ENCODE measurements around the gene TLN1.

TLN1 gene

DNA sequence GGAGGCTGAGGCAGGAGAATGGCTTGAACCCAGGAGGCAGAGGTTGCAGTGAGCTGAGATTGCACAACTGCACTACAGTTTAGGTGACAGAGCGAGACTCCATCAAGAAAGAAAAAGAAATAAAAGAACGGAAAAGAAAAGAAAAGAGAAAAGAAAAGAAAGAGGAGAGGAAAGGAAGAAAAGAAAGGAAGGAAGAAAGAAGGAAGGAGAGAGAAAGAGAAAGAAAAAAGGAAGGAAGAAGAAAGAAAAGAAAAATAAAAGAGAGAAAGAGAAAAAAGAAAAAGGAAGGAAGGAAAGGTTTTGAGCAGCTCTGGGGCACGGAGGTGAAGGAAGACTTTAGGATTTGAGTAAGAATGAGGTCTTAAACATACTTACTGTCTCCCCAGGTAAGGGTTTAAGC, 18.4 kb downstream of the TLN1 start:
- H2AFZ ChIP-seq (ENCODE audit: low read length) = no peak overlapping the region
- peaks cover 2% of the 10 kb centered on the region; the same call in 1 of the 2 replicates for H3K36me3 ChIP-seq (replicated peaks; ENCODE audit: insufficient read depth, low read length)
- H3K4me3 ChIP-seq (ENCODE audit: low read length) = no peak overlapping the region
- H3K9me3 ChIP-seq (replicated peaks; ENCODE audit: insufficient read depth, low read length) = no peaks in the 10 kb centered on the region
- no peaks in the 10 kb centered on the region for H3K27me3 ChIP-seq (replicated peaks; ENCODE audit: insufficient read depth, low read length)
- no peak overlapping the region for H3K4me2 ChIP-seq (ENCODE audit: low read depth, low read length)
- no peaks in the 10 kb centered on the region for H4K20me1 ChIP-seq (ENCODE audit: insufficient read depth, low read length)
- H3K27ac ChIP-seq (ENCODE audit: low read length) = no peak overlapping the region
- TF ChIP-seq, protein P1, sequence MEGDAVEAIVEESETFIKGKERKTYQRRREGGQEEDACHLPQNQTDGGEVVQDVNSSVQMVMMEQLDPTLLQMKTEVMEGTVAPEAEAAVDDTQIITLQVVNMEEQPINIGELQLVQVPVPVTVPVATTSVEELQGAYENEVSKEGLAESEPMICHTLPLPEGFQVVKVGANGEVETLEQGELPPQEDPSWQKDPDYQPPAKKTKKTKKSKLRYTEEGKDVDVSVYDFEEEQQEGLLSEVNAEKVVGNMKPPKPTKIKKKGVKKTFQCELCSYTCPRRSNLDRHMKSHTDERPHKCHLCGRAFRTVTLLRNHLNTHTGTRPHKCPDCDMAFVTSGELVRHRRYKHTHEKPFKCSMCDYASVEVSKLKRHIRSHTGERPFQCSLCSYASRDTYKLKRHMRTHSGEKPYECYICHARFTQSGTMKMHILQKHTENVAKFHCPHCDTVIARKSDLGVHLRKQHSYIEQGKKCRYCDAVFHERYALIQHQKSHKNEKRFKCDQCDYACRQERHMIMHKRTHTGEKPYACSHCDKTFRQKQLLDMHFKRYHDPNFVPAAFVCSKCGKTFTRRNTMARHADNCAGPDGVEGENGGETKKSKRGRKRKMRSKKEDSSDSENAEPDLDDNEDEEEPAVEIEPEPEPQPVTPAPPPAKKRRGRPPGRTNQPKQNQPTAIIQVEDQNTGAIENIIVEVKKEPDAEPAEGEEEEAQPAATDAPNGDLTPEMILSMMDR (IDR thresholded peaks at IDR 0.05; ENCODE audit: low read length) = no peak
- no peak for TF ChIP-seq EZH2 (optimal IDR thresholded peaks at IDR 0.05; ENCODE audit: low read depth, low read length)
- no peak for TF ChIP-seq EZH2phosphoT487 (IDR thresholded peaks at IDR 0.05; ENCODE audit: low read length)
- no peaks in the 10 kb centered on the region for H3F3A ChIP-seq (ENCODE audit: insufficient read depth, low read length)
- H3K79me2 ChIP-seq (ENCODE audit: low read length) = no peaks in the 10 kb centered on the region
- no peaks in the 10 kb centered on the region for H3K4me1 ChIP-seq (ENCODE audit: low read length)
- no peak for DNase-seq
- no peak overlapping the region for H3K9ac ChIP-seq (ENCODE audit: low read length)
- H3K9me2 ChIP-seq (replicated peaks; ENCODE audit: insufficient read depth, low read length) = no peaks in the 10 kb centered on the region

DNA sequence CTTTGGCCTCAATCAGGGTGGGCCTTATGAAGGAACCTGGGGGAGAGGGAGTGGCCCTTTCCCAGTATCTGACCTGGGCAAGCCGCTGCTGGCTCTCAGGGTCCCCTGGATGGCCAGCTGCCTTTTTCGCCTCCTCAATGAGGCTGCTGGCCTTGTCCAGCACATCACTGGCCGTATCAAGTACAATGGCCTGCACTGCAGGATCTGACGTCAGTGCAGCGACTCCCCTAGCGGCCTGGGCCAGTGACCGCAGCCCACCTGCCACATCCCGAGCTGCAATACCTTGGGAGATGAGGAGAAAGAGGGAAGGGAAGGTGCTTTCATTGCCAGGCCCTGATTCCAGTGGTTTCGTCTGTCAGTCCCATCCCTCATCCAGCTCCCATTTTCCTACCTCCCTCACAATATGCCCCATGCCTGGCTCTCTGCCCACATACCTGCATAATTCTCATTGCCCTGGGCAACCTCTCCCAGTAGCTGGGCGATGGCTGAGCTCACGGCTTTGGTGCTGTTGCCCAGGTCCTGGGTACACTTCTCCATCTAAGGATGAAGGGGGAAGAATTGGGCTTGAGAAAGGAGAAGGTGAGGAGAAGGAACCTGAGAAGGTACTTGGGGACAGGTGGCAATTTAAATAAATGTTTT, 19.1 kb downstream of the TLN1 start:
- no peaks in the 10 kb centered on the region for H3K27me3 ChIP-seq (replicated peaks; ENCODE audit: insufficient read depth, low read length)
- no peak overlapping the region for H3K9ac ChIP-seq (ENCODE audit: low read length)
- H4K20me1 ChIP-seq (ENCODE audit: insufficient read depth, low read length) = no peaks in the 10 kb centered on the region
- no peaks in the 10 kb centered on the region for H3K9me3 ChIP-seq (replicated peaks; ENCODE audit: insufficient read depth, low read length)
- no peak overlapping the region for H3K27ac ChIP-seq (ENCODE audit: low read length)
- H3K4me3 ChIP-seq (ENCODE audit: low read length) = no peak overlapping the region
- TF ChIP-seq EZH2phosphoT487 (IDR thresholded peaks at IDR 0.05; ENCODE audit: low read length) = no peak
- TF ChIP-seq EZH2 (optimal IDR thresholded peaks at IDR 0.05; ENCODE audit: low read depth, low read length) = no peak
- TF ChIP-seq, protein P1 (IDR thresholded peaks at IDR 0.05; ENCODE audit: low read length) = no peak
- H3K79me2 ChIP-seq (ENCODE audit: low read length) = no peaks in the 10 kb centered on the region
- no peaks in the 10 kb centered on the region for H3K9me2 ChIP-seq (replicated peaks; ENCODE audit: insufficient read depth, low read length)
- H3F3A ChIP-seq (ENCODE audit: insufficient read depth, low read length) = no peaks in the 10 kb centered on the region
- DNase-seq = no peak
- H3K4me2 ChIP-seq (ENCODE audit: low read depth, low read length) = no peak overlapping the region
- peaks cover 4% of the 10 kb centered on the region; the same call in 1 of the 2 replicates for H3K36me3 ChIP-seq (replicated peaks; ENCODE audit: insufficient read depth, low read length)
- H3K4me1 ChIP-seq (ENCODE audit: low read length) = no peaks in the 10 kb centered on the region
- no peak overlapping the region for H2AFZ ChIP-seq (ENCODE audit: low read length)

DNA sequence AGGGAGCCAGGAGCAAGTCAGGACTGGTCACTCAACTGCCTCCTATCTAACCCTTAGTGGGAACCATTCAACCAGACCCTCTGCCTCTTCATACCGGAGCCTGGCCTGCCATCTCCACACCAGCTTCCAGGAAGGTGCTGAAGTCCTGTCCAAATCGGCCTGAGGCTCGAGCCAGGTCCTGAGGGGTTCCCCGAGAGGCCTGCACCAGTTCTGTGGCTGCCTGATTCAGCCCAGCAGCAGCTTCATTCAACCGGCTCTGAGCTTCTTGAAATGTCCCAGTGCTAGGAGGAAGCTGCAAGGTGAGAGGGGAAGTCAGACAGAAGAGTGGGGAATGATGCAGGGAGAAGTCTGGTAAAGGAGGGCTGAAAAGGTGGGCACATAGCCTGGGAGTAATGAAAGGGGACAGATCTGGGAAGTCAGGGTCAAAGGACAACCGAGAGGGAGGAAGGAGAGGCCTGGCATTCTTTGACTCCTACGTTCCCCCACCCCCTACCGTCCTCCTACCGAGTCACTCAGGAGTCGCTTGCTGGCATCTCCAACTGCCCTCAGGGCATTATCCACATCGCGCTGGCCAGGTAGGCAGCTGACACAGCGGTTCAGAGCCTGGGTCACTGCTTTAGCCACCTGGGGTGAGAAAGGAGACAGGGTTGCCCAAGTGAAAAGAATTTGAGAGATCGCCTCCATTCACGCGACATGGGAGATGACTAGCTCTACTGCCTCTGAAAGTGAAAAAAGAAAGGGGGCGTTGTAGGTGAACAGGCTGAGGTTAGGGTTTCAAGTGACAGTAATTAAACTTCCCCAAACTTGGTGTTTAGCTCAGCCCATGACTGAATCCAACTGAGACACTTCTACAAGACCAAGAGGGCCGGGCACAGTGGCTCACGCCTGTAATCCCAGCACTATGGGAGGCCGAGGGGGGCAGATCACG, 20.2 kb downstream of the TLN1 start:
- no peak overlapping the region for H2AFZ ChIP-seq (ENCODE audit: low read length)
- no peak overlapping the region for H3K4me2 ChIP-seq (ENCODE audit: low read depth, low read length)
- H3K36me3 ChIP-seq (replicated peaks; ENCODE audit: insufficient read depth, low read length) = peaks cover 4% of the 10 kb centered on the region
- no peaks in the 10 kb centered on the region for H3K27me3 ChIP-seq (replicated peaks; ENCODE audit: insufficient read depth, low read length)
- no peaks in the 10 kb centered on the region for H3K9me3 ChIP-seq (replicated peaks; ENCODE audit: insufficient read depth, low read length)
- no peak overlapping the region for H3K9ac ChIP-seq (ENCODE audit: low read length)
- no peaks in the 10 kb centered on the region for H4K20me1 ChIP-seq (ENCODE audit: insufficient read depth, low read length)
- no peak overlapping the region for H3K4me3 ChIP-seq (ENCODE audit: low read length)
- H3K27ac ChIP-seq (ENCODE audit: low read length) = no peak overlapping the region
- no peaks in the 10 kb centered on the region for H3K4me1 ChIP-seq (ENCODE audit: low read length)
- TF ChIP-seq, protein P1 (IDR thresholded peaks at IDR 0.05; ENCODE audit: low read length) = no peak
- TF ChIP-seq EZH2 (optimal IDR thresholded peaks at IDR 0.05; ENCODE audit: low read depth, low read length) = no peak
- TF ChIP-seq EZH2phosphoT487 (IDR thresholded peaks at IDR 0.05; ENCODE audit: low read length) = no peak
- peak; percentile 16 for DNase-seq
- no peaks in the 10 kb centered on the region for H3F3A ChIP-seq (ENCODE audit: insufficient read depth, low read length)
- H3K9me2 ChIP-seq (replicated peaks; ENCODE audit: insufficient read depth, low read length) = no peaks in the 10 kb centered on the region
- H3K79me2 ChIP-seq (ENCODE audit: low read length) = no peaks in the 10 kb centered on the region

Data from MM.1S (cell line).